Tracheal epithelial cell (primary cell): ENCODE results near the gene DKK1. TPM values are rescaled to one million over a fixed set of nuclear protein-coding genes. Genes with fewer than 3 reads are reported as not detected.

Source experiments
- total RNA-seq: library from RNA; depleted of rRNA; stranded (reverse); fragments of >200 nt; gene quantifications from 2 replicates; pipeline ENCODE4 v1.2.1, GENCODE V29; 2014

Gene DKK1
- total RNA-seq, result 11.9 and 13.5 TPM in 2 replicates

DNA sequence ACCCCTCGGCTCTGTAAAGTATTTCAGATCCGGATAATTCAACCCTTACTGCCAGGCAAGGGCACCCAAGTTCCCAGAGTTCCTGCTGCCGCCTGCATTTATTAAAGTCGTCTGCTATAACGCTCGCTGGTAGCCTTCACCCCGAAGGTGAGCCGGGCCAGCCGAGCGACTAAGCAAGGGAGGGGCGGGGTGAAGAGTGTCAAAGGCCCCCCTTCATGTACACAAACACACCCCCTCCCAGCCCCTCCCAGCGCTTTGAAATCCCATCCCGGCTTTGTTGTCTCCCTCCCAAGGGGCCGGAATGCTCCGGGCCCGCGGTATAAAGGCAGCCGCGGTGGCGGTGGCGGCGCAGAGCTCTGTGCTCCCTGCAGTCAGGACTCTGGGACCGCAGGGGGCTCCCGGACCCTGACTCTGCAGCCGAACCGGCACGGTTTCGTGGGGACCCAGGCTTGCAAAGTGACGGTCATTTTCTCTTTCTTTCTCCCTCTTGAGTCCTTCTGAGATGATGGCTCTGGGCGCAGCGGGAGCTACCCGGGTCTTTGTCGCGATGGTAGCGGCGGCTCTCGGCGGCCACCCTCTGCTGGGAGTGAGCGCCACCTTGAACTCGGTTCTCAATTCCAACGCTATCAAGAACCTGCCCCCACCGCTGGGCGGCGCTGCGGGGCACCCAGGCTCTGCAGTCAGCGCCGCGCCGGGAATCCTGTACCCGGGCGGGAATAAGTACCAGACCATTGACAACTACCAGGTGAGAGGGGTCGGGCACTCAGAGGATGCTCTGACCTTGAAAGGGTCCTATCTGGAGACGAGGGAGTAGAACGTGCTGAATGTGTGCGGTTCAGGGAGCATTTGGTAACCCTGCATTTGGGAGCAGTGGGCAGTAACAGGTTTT, at the start of gene DKK1:
Gene DKK1, plus strand, starts transcription at position 349 of the 889 bp plus-strand sequence. Its CDS starts 154 bp downstream, at position 503.

